ENCODE measurements around the gene VAV1. TPM values are rescaled to one million over a fixed set of nuclear protein-coding genes. Genes with fewer than 3 reads are reported as not detected.
A peak's percentile ranks its signal among the peaks of the same experiment; 100 is the strongest.
"Not testable (repeated sequence)": the region's sequence is repeated elsewhere in the genome, so short reads cannot be mapped to it uniquely, and the experiment has no call there.

VAV1 gene
- total RNA-seq, 2 experiments from 2014 or later: 123 to 132 TPM

- H3K4me1 Mint-ChIP-seq: peaks cover 22% of the 10 kb centered on the region
- H3K36me3 Mint-ChIP-seq (ENCODE audit: low read depth): peaks cover 39% of the 10 kb centered on the region
- DNase-seq: no peak
- ChIA-PET CTCF (interaction anchor here (0.6 to 3.4 kb wide), 2 partner anchors 17 to 231 kb away, joined by 3 to 14 read pairs; partner anchors contain the start of gene GPR108), POLR2A (no interaction called here)
- no peak overlapping the region for H3K4me3 Mint-ChIP-seq
- no peaks in the 10 kb centered on the region for H3K9me3 Mint-ChIP-seq
- H3K27ac Mint-ChIP-seq: peak overlapping the region; percentile 41
- H3K27me3 Mint-ChIP-seq: no peaks in the 10 kb centered on the region
Measured at GRCh38 chr19:6754653-6755463, 17.6 kb upstream of the VAV1 start.

- CTCF ChIA-PET: interaction anchor here (1.1 to 1.4 kb wide), 4 partner anchors 10 to 25 kb away, joined by 3 to 4 read pairs (median 4); no protein-coding TSS in a partner anchor
- H3K36me3 Mint-ChIP-seq (ENCODE audit: low read depth): peaks cover 31% of the 10 kb centered on the region
- H3K27me3 Mint-ChIP-seq: no peaks in the 10 kb centered on the region
- DNase-seq: no peak
- H3K4me3 Mint-ChIP-seq: no peak overlapping the region
- peaks cover 17% of the 10 kb centered on the region for H3K4me1 Mint-ChIP-seq
- H3K27ac Mint-ChIP-seq: no peak overlapping the region
- H3K9me3 Mint-ChIP-seq: no peaks in the 10 kb centered on the region
- POLR2A ChIA-PET: no interaction called here
Measured at GRCh38 chr19:6760606-6761005, 11.9 kb upstream of the VAV1 start.

GRCh38 chr19:6761053-6761676 lies 11.3 kb upstream of the VAV1 start:
- H3K4me1 Mint-ChIP-seq: peaks cover 22% of the 10 kb centered on the region
- no peak for DNase-seq
- peaks cover 31% of the 10 kb centered on the region for H3K36me3 Mint-ChIP-seq (ENCODE audit: low read depth)
- no peaks in the 10 kb centered on the region for H3K27me3 Mint-ChIP-seq
- H3K27ac Mint-ChIP-seq: no peak overlapping the region
- ChIA-PET CTCF (interaction anchor here (1.1 to 1.4 kb wide), 4 partner anchors 10 to 25 kb away, joined by 3 to 4 read pairs (median 4); partner anchors contain the start of gene VAV1), POLR2A (no interaction called here)
- no peaks in the 10 kb centered on the region for H3K9me3 Mint-ChIP-seq
- no peak overlapping the region for H3K4me3 Mint-ChIP-seq

- POLR2A ChIA-PET, H3K9me3 Mint-ChIP-seq, H3K4me3 Mint-ChIP-seq, DNase-seq, H3K27me3 Mint-ChIP-seq, H3K27ac Mint-ChIP-seq: not testable (repeated sequence)
- CTCF ChIA-PET: interaction anchor here (0.6 kb wide), 1 partner anchor 117 kb away, joined by 5 read pairs; no protein-coding TSS in a partner anchor
- Mint-ChIP-seq H3K4me1 (peaks cover 30% of the 10 kb centered on the region), H3K36me3 (ENCODE audit: low read depth) (peaks cover 31% of the 10 kb centered on the region)
Measured at GRCh38 chr19:6762253-6762797, 10.2 kb upstream of the VAV1 start.

- Mint-ChIP-seq H3K4me3 (peak overlapping the region; percentile 89), H3K27me3 (no peaks in the 10 kb centered on the region), H3K4me1 (peaks cover 46% of the 10 kb centered on the region), H3K9me3 (no peaks in the 10 kb centered on the region), H3K27ac (peak overlapping the region; percentile 93), H3K36me3 (ENCODE audit: low read depth) (peaks cover 12% of the 10 kb centered on the region)
- ChIA-PET CTCF (interaction anchor here (0.6 kb wide), 1 partner anchor 305 kb away, joined by 3 read pairs; no protein-coding TSS in a partner anchor), POLR2A (no interaction called here)
- no peak for DNase-seq
Measured at GRCh38 chr19:6765738-6766356, 6.7 kb upstream of the VAV1 start.

GRCh38 chr19:6766357-6767080 lies 6.0 kb upstream of the VAV1 start:
- H3K36me3 Mint-ChIP-seq (ENCODE audit: low read depth): peaks cover 5% of the 10 kb centered on the region
- H3K9me3 Mint-ChIP-seq: no peaks in the 10 kb centered on the region
- POLR2A ChIA-PET: no interaction called here
- DNase-seq: no peak
- H3K27me3 Mint-ChIP-seq: no peaks in the 10 kb centered on the region
- peak overlapping the region; percentile 89 for H3K4me3 Mint-ChIP-seq
- CTCF ChIA-PET: interaction anchor here (0.6 to 4.3 kb wide), 2 partner anchors 97 to 306 kb away, joined by 3 to 13 read pairs; no protein-coding TSS in a partner anchor
- H3K4me1 Mint-ChIP-seq: peaks cover 50% of the 10 kb centered on the region
- H3K27ac Mint-ChIP-seq: peak overlapping the region; percentile 93

GRCh38 chr19:6767081-6767356 lies 5.5 kb upstream of the VAV1 start:
- Mint-ChIP-seq H3K27me3 (no peaks in the 10 kb centered on the region), H3K9me3 (no peaks in the 10 kb centered on the region), H3K4me3 (peak overlapping the region; percentile 89), H3K27ac (peak overlapping the region; percentile 93), H3K36me3 (ENCODE audit: low read depth) (peaks cover 4% of the 10 kb centered on the region), H3K4me1 (peaks cover 55% of the 10 kb centered on the region)
- peak; percentile 72 for DNase-seq
- POLR2A ChIA-PET: no interaction called here
- CTCF ChIA-PET: interaction anchor here (4.3 kb wide), 1 partner anchor 97 kb away, joined by 13 read pairs; no protein-coding TSS in a partner anchor

- Mint-ChIP-seq H3K4me3 (peak within 1 kb of the TSS; percentile 89), H3K27ac (peak within 1 kb of the TSS; percentile 93), H3K36me3 (ENCODE audit: low read depth) (peaks cover 4% of the 10 kb centered on the region), H3K9me3 (no peaks in the 10 kb centered on the region), H3K4me1 (peaks cover 60% of the 10 kb centered on the region), H3K27me3 (no peaks in the 10 kb centered on the region)
- DNase-seq: peak; percentile 97
- CTCF ChIA-PET: interaction anchor here (0.9 to 4.3 kb wide), 4 partner anchors 11 to 96 kb away, joined by 3 to 13 read pairs (median 3); no protein-coding TSS in a partner anchor
- POLR2A ChIA-PET: no interaction called here
Measured at GRCh38 chr19:6767357-6768235, 4.9 kb upstream of the VAV1 start, which contains the start of gene SH2D3A. Gene SH2D3A, minus strand, starts transcription at chr19:6767435. Its CDS starts 3,687 bp downstream, at chr19:6763748.

GRCh38 chr19:6768236-6768785 lies 4.2 kb upstream of the VAV1 start:
- no peaks in the 10 kb centered on the region for H3K27me3 Mint-ChIP-seq
- peak; percentile 36 for DNase-seq
- H3K4me1 Mint-ChIP-seq: peaks cover 60% of the 10 kb centered on the region
- no peaks in the 10 kb centered on the region for H3K9me3 Mint-ChIP-seq
- ChIA-PET CTCF (interaction anchor here (0.9 to 4.3 kb wide), 5 partner anchors 11 to 95 kb away, joined by 3 to 13 read pairs (median 3); no protein-coding TSS in a partner anchor), POLR2A (no interaction called here)
- H3K27ac Mint-ChIP-seq: peak overlapping the region; percentile 93
- peaks cover 5% of the 10 kb centered on the region for H3K36me3 Mint-ChIP-seq (ENCODE audit: low read depth)
- peak overlapping the region; percentile 89 for H3K4me3 Mint-ChIP-seq

GRCh38 chr19:6769006-6769619 lies 3.4 kb upstream of the VAV1 start:
- POLR2A ChIA-PET: no interaction called here
- peaks cover 10% of the 10 kb centered on the region for H3K36me3 Mint-ChIP-seq (ENCODE audit: low read depth)
- no peaks in the 10 kb centered on the region for H3K27me3 Mint-ChIP-seq
- CTCF ChIA-PET: interaction anchor here (1.1 to 4.3 kb wide), 5 partner anchors 10 to 94 kb away, joined by 3 to 13 read pairs (median 4); no protein-coding TSS in a partner anchor
- peaks cover 65% of the 10 kb centered on the region for H3K4me1 Mint-ChIP-seq
- H3K27ac Mint-ChIP-seq: peak overlapping the region; percentile 68
- no peak overlapping the region for H3K4me3 Mint-ChIP-seq
- no peak for DNase-seq
- no peaks in the 10 kb centered on the region for H3K9me3 Mint-ChIP-seq

- not testable (repeated sequence) for DNase-seq, H3K27me3 Mint-ChIP-seq
- peaks cover 22% of the 10 kb centered on the region for H3K36me3 Mint-ChIP-seq (ENCODE audit: low read depth)
- H3K4me3 Mint-ChIP-seq: peak overlapping the region; percentile 34
- ChIA-PET POLR2A (interaction anchor here (1.2 kb wide), 1 partner anchor 8 kb away, joined by 3 read pairs; no protein-coding TSS in a partner anchor), CTCF (interaction anchor here (0.6 to 4.3 kb wide), 12 partner anchors 10 to 291 kb away, joined by 3 to 26 read pairs (median 4); partner anchors contain the start of genes DENND1C, GPR108 and TRIP10)
- peaks cover 65% of the 10 kb centered on the region for H3K4me1 Mint-ChIP-seq
- H3K9me3 Mint-ChIP-seq: peaks cover 11% of the 10 kb centered on the region
- peak overlapping the region; percentile 92 for H3K27ac Mint-ChIP-seq
Measured at GRCh38 chr19:6771648-6772027, 870 bp upstream of the VAV1 start.
